NCI-H1105 treated with DMSO at 0.1 percent for 48 hours (cell line): ENCODE results near the gene FKBP14.
"Not testable (repeated sequence)": the region's sequence is repeated elsewhere in the genome, so short reads cannot be mapped to it uniquely, and the experiment has no call there.

Source experiments
- DNase-seq: peaks from one replicate; lab custom pipeline; 2025; lab: John Stamatoyannopoulos, UW

FKBP14 gene

GRCh38 chr7:29989257-29989995 lies 37.1 kb downstream of the FKBP14 start, which contains the start of gene SCRN1:
TSS of gene SCRN1 (minus strand) at chr7:29989801. CDS start at chr7:29969067, 20,734 bp downstream.
- DNase-seq = peak; percentile 61

- DNase-seq = peak; percentile 63
Measured at GRCh38 chr7:29988424-29989256, 37.9 kb downstream of the FKBP14 start.

GRCh38 chr7:29987811-29988317 lies 38.6 kb downstream of the FKBP14 start:
- peak; percentile 21 for DNase-seq

- DNase-seq = no peak
Measured at GRCh38 chr7:29987083-29987482, 39.4 kb downstream of the FKBP14 start.

GRCh38 chr7:29980151-29980550 lies 46.4 kb downstream of the FKBP14 start:
- no peak for DNase-seq

GRCh38 chr7:29977886-29978651 lies 48.4 kb downstream of the FKBP14 start:
- DNase-seq = no peak

GRCh38 chr7:29976673-29977415 lies 49.7 kb downstream of the FKBP14 start:
- DNase-seq = no peak

- no peak for DNase-seq
Measured at GRCh38 chr7:29976266-29976665, 50.2 kb downstream of the FKBP14 start.

- peak; percentile 43 for DNase-seq
Measured at GRCh38 chr7:29975561-29975960, 50.9 kb downstream of the FKBP14 start.

- DNase-seq = no peak
Measured at GRCh38 chr7:29974286-29974685, 52.2 kb downstream of the FKBP14 start.

- no peak for DNase-seq
Measured at GRCh38 chr7:29972315-29972669, 54.2 kb downstream of the FKBP14 start.

- no peak for DNase-seq
Measured at GRCh38 chr7:29971566-29972314, 54.8 kb downstream of the FKBP14 start.

GRCh38 chr7:29970158-29970557 lies 56.3 kb downstream of the FKBP14 start:
- no peak for DNase-seq

GRCh38 chr7:29969738-29970137 lies 56.8 kb downstream of the FKBP14 start:
- no peak for DNase-seq

- DNase-seq = no peak
Measured at GRCh38 chr7:29968683-29969395, 57.7 kb downstream of the FKBP14 start.

GRCh38 chr7:29965030-29965429 lies 61.5 kb downstream of the FKBP14 start:
- DNase-seq = no peak

GRCh38 chr7:29962035-29962434 lies 64.5 kb downstream of the FKBP14 start:
- no peak for DNase-seq

- not testable (repeated sequence) for DNase-seq
Measured at GRCh38 chr7:29961611-29962010, 64.9 kb downstream of the FKBP14 start.
